Measurements from ENCODE around the gene TWNK.

- no peak for TF ChIP-seq SRF (IDR thresholded peaks at IDR 0.05; ENCODE audit: low read depth in 2 of 2, low read length in 2 of 2)
- no peak for TF ChIP-seq REST (IDR thresholded peaks at IDR 0.05; ENCODE audit: low read depth, low read length)
- TF ChIP-seq FOXM1 (IDR thresholded peaks at IDR 0.05; ENCODE audit: low read depth, low read length), result no peak
- no peak for TF ChIP-seq CTCF (IDR thresholded peaks at IDR 0.05 in 2 of 3, conservative IDR thresholded peaks at IDR 0.05 in 1 of 3; ENCODE audit: control insufficient read depth in 2 of 3, extremely low read depth in 1 of 3, insufficient read depth in 1 of 3, low read depth in 3 of 3, low read length in 3 of 3)
- TF ChIP-seq MAX (IDR thresholded peaks at IDR 0.05; ENCODE audit: low read depth, low read length), result no peak
- TF ChIP-seq ETV6 (conservative IDR thresholded peaks at IDR 0.05 in 1 of 2, IDR thresholded peaks at IDR 0.05 in 1 of 2; ENCODE audit: borderline replicate concordance in 1 of 2, low read depth in 1 of 2), result no peak
- no peak for TF ChIP-seq BRCA1 (IDR thresholded peaks at IDR 0.05; ENCODE audit: low read depth, low read length)
- TF ChIP-seq MYC (IDR thresholded peaks at IDR 0.05; ENCODE audit: insufficient read depth, insufficient read length, insufficient replicate concordance, low read length, severe bottlenecking), result no peak
- no peak for TF ChIP-seq SUZ12 (IDR thresholded peaks at IDR 0.05; ENCODE audit: unreplicated experiment)
- no peak for TF ChIP-seq CEBPB (IDR thresholded peaks at IDR 0.05; ENCODE audit: borderline replicate concordance in 1 of 2, low read depth in 2 of 2, low read length in 2 of 2)
- TF ChIP-seq EZH2 (IDR thresholded peaks at IDR 0.05; ENCODE audit: borderline replicate concordance, control insufficient read depth, low read depth, low read length), result no peak
These were observed 18.0 kb downstream of the TWNK start for GRCh38 chr10:101005361-101005760.
